ENCODE data around the gene SAC3D1. TPM values are rescaled to one million over a fixed set of nuclear protein-coding genes. Genes with fewer than 3 reads are reported as not detected.
"Not testable (repeated sequence)": the region's sequence is repeated elsewhere in the genome, so short reads cannot be mapped to it uniquely, and the experiment has no call there.

SAC3D1 gene
- total RNA-seq, 1 donor from 2014 or later = 5.7 TPM

GRCh38 chr11:65023502-65023901 lies 17.5 kb upstream of the SAC3D1 start:
- not testable (repeated sequence) for DNase-seq (ENCODE audit: low spot score); ATAC-seq

GRCh38 chr11:65026810-65027209 lies 14.2 kb upstream of the SAC3D1 start:
- ATAC-seq (no peak), DNase-seq (ENCODE audit: low spot score) (no peak)

- ATAC-seq (peak; percentile 94), DNase-seq (ENCODE audit: low spot score) (peak; percentile 94)
These were observed 13.6 kb upstream of the SAC3D1 start, which contains the start of gene SNX15 for GRCh38 chr11:65027213-65028067. SNX15 (plus strand) TSS chr11:65027439; CDS start chr11:65027538, 99 bp downstream.

- DNase-seq (ENCODE audit: low spot score) = no peak
- ATAC-seq = no peak
These were observed 8.8 kb upstream of the SAC3D1 start for GRCh38 chr11:65032216-65032615.

- DNase-seq (ENCODE audit: low spot score) (no peak), ATAC-seq (no peak)
These were observed 6.6 kb upstream of the SAC3D1 start for GRCh38 chr11:65034423-65034822.

GRCh38 chr11:65035579-65035978 lies 5.4 kb upstream of the SAC3D1 start:
- ATAC-seq (no peak), DNase-seq (ENCODE audit: low spot score) (no peak)

- DNase-seq (ENCODE audit: low spot score) (peak; percentile 83), ATAC-seq (no peak)
These were observed 4.1 kb upstream of the SAC3D1 start for GRCh38 chr11:65036931-65037330.

- no peak for ATAC-seq
- DNase-seq (ENCODE audit: low spot score) = no peak
These were observed 527 bp upstream of the SAC3D1 start for GRCh38 chr11:65040520-65040846.

GRCh38 chr11:65042891-65043290 lies 1.9 kb downstream of the SAC3D1 start:
- DNase-seq (ENCODE audit: low spot score) (no peak), ATAC-seq (no peak)

DNA sequence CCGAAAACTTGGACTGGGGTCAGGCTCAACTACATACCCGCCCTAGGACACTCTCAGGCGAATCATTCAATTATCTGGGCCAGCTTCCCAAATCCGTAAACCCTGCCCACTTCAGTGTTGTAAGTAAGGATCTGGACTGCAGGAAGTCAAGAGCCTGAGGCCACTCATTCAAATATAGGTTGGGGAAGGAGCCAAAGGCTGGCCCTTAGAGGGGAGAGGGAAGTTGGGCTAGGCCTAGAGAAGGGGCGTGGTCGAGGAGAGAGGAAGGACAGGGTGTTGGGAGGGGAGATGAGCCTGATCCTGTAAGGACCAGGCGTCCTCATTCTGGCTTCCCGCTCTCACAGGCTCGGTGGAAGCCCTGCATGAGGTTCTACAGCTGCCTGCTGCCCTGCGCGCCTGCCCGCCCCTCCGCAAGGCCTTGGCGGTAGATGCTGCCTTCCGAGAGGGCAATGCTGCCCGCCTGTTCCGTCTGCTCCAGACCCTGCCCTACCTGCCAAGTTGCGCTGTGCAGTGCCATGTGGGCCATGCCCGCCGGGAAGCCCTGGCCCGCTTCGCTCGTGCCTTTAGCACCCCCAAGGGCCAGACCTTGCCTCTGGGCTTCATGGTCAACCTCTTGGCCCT lies 3.0 kb downstream of the SAC3D1 start:
- no peak for DNase-seq (ENCODE audit: low spot score)
- ATAC-seq = no peak

GRCh38 chr11:65045061-65045460 lies 4.1 kb downstream of the SAC3D1 start:
- no peak for DNase-seq (ENCODE audit: low spot score)
- ATAC-seq = no peak

- ATAC-seq (no peak), DNase-seq (ENCODE audit: low spot score) (no peak)
These were observed 4.7 kb downstream of the SAC3D1 start for GRCh38 chr11:65045728-65046127.

- ATAC-seq (peak; percentile 26), DNase-seq (ENCODE audit: low spot score) (no peak)
These were observed 6.8 kb downstream of the SAC3D1 start for GRCh38 chr11:65047581-65048422.

DNA sequence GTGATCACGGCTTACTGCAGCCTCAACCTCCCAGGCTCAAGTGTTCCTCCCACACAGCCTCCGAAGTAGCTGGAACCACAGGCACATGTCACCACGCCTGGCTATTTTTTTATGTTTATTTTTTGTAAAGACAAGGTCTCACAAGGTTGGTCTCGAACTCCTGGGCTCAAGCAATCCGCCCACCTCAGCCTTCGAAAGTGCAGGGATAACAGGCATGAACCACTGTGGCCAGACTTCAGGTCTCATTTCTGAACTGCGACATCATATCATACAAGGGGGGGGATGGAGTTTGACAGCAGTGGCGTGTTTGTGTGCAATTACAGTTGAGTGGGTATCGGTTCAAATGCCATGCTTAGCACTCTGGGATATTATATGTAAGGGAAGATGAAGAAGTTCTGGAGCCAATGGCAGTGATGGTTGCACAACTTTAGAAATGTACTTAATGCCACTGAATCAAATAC lies 10.4 kb downstream of the SAC3D1 start:
- DNase-seq (ENCODE audit: low spot score) (no peak), ATAC-seq (no peak)

GRCh38 chr11:65053827-65054508 lies 13.0 kb downstream of the SAC3D1 start:
- DNase-seq (ENCODE audit: low spot score) = no peak

DNA sequence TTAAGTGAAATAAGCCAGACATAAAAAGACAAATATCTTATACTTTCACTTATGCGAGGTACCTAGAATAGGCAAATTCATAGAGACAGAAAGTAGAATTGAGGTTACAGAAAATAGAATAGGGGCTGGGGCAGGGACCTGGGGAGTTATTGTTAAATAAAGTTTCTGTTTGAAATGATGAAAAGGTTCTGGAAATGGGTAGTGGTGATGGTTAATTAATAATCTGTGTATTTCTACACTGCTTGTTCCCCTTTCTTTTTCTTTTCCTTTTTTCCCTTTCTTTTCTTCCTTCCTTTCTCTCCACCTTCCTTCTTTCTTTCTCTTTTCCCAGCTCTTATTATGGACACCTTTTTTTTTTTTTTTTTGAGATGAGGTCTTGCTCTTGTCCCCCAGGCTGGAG lies 14.5 kb downstream of the SAC3D1 start:
- ATAC-seq (no peak), DNase-seq (ENCODE audit: low spot score) (no peak)

More at GRCh38 chr11:65053827-65054508, 13.0 kb downstream of the SAC3D1 start:
- no peak for ATAC-seq

DNA sequence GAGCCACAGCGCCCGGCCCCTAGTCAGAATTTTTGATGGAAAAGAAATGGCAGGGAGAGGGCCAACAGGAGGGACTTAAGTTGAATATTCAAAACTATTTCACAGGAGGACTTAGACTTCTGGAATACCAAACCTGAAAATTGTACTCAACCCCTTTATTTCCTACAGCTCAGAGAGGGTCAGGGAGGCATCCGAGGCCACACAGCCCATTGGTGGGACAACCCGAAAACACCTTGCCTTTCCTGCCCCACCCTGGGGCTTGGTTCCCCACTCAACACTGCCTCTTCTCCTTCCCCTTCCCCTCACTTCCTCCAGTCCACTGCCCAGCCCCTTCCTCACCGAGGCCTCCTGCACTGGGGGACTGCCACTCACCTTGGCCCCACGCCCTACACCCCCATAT lies 16.0 kb downstream of the SAC3D1 start:
- ATAC-seq = no peak
- DNase-seq (ENCODE audit: low spot score) = no peak

- DNase-seq (ENCODE audit: low spot score) = no peak
- ATAC-seq = no peak
These were observed 16.5 kb downstream of the SAC3D1 start for GRCh38 chr11:65057526-65057925.

GRCh38 chr11:65058012-65058411 lies 17.0 kb downstream of the SAC3D1 start:
- no peak for DNase-seq (ENCODE audit: low spot score)
- ATAC-seq = no peak

- no peak for DNase-seq (ENCODE audit: low spot score)
These were observed 17.5 kb downstream of the SAC3D1 start, which contains the start of gene NAALADL1 for GRCh38 chr11:65058419-65059054. NAALADL1 (minus strand) TSS chr11:65058553; CDS start chr11:65058521, 32 bp downstream.

More at GRCh38 chr11:65058419-65059054, 17.5 kb downstream of the SAC3D1 start, which contains the start of gene NAALADL1:
- ATAC-seq = peak; percentile 43

Measured in left lobe of liver (tissue), 2 donors.